Measurements from ENCODE around the gene TBC1D2. TPM values are rescaled to one million over a fixed set of nuclear protein-coding genes. Genes with fewer than 3 reads are reported as not detected.

Gene TBC1D2
- total RNA-seq, 1 donor from 2014 or later: 2.7 TPM

DNA sequence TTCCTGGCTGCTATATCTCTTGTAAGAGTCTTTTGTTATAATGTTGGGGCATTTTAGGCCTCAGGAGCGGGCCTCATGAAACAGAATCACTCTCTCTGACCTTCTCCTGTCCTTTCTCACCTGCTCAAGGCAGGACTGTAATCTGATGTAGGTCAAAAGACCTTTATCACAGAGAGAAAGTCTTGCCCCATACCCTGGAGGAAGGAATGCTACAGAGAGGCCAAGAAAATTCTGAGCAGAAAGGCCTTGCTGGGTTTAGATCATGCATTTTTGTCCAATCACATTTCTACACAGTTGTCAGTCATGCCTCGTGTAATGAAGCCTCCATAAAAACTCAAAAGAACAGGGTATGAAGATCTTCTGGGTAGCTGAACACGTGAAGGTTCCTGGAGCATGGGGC, 45.2 kb upstream of the TBC1D2 start:
- H3K9me3 Mint-ChIP-seq: no peaks in the 10 kb centered on the region
- intact Hi-C loops (cut with micrococcal nuclease): no loop called here
- no peaks in the 10 kb centered on the region for H3K4me1 Mint-ChIP-seq
- ChIA-PET CTCF (interaction anchor here (0.8 kb wide), 1 partner anchor 14 kb away, joined by 3 read pairs; no protein-coding TSS in a partner anchor), POLR2A (no interaction called here)
- H3K27me3 Mint-ChIP-seq: peaks cover 3% of the 10 kb centered on the region
- ATAC-seq (ENCODE audit: low read depth): no peak
- H3K36me3 Mint-ChIP-seq (ENCODE audit: low read depth): no peaks in the 10 kb centered on the region
- TF ChIP-seq, protein P1, sequence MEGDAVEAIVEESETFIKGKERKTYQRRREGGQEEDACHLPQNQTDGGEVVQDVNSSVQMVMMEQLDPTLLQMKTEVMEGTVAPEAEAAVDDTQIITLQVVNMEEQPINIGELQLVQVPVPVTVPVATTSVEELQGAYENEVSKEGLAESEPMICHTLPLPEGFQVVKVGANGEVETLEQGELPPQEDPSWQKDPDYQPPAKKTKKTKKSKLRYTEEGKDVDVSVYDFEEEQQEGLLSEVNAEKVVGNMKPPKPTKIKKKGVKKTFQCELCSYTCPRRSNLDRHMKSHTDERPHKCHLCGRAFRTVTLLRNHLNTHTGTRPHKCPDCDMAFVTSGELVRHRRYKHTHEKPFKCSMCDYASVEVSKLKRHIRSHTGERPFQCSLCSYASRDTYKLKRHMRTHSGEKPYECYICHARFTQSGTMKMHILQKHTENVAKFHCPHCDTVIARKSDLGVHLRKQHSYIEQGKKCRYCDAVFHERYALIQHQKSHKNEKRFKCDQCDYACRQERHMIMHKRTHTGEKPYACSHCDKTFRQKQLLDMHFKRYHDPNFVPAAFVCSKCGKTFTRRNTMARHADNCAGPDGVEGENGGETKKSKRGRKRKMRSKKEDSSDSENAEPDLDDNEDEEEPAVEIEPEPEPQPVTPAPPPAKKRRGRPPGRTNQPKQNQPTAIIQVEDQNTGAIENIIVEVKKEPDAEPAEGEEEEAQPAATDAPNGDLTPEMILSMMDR (IDR thresholded peaks at IDR 0.05): no peak
- H3K27ac Mint-ChIP-seq: no peak overlapping the region
- no peak for DNase-seq
- no peak overlapping the region for H3K4me3 Mint-ChIP-seq

DNA sequence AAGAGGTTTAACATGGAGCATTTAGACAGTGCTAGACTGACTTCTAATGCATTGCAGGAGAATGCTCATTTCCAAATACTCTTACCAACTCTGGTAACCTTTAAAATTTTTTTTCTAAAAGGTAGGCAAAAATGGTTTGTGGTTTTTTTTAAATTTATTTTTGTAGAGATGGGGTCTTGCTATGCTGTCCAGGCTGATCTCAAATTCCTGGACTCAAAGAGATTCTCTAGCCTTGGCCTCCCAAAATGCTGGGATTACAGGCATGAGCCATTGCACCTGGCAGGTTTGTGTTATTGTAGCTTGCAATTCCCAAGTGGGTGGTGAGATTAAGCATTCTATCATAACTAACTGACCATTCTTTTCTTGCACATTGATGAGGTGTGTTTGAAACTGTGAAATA, 43.0 kb upstream of the TBC1D2 start:
- H3K4me3 Mint-ChIP-seq: no peak overlapping the region
- peaks cover 7% of the 10 kb centered on the region for H3K27me3 Mint-ChIP-seq
- no peaks in the 10 kb centered on the region for H3K36me3 Mint-ChIP-seq (ENCODE audit: low read depth)
- ChIA-PET POLR2A (no interaction called here), CTCF (interaction anchor here (1.4 kb wide), 1 partner anchor 17 kb away, joined by 4 read pairs; no protein-coding TSS in a partner anchor)
- H3K27ac Mint-ChIP-seq: no peak overlapping the region
- ATAC-seq (ENCODE audit: low read depth): no peak
- no peaks in the 10 kb centered on the region for H3K9me3 Mint-ChIP-seq
- intact Hi-C loops (cut with micrococcal nuclease): no loop called here
- TF ChIP-seq, protein P1 (IDR thresholded peaks at IDR 0.05): no peak
- no peaks in the 10 kb centered on the region for H3K4me1 Mint-ChIP-seq
- no peak for DNase-seq

DNA sequence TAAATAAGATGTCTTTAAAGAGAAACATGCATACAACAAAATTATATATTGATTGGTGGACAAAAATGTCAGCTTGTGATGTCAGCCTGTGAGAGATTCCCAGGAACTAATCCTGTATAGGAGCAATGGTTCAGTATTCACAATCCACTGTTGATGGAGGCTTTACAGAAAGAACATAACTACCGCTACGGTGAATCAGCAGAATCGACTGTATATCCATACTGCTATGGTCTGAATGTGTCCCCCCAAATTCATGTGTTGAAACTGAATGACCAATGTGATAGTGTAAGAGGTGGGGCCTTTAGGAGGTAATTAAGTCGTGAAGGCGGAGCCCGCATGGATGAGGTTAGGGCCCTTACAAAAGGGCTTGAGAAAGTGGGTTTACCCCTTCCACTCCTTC, 40.4 kb upstream of the TBC1D2 start:
- Mint-ChIP-seq H3K36me3 (ENCODE audit: low read depth) (no peaks in the 10 kb centered on the region), H3K27me3 (peaks cover 7% of the 10 kb centered on the region), H3K4me3 (no peak overlapping the region), H3K4me1 (no peaks in the 10 kb centered on the region), H3K9me3 (no peaks in the 10 kb centered on the region), H3K27ac (no peak overlapping the region)
- intact Hi-C loops (cut with micrococcal nuclease): no loop called here
- CTCF ChIA-PET: no interaction called here
- POLR2A ChIA-PET: no interaction called here
- DNase-seq (no peak), ATAC-seq (ENCODE audit: low read depth) (no peak)
- TF ChIP-seq, protein P1 (IDR thresholded peaks at IDR 0.05): no peak

DNA sequence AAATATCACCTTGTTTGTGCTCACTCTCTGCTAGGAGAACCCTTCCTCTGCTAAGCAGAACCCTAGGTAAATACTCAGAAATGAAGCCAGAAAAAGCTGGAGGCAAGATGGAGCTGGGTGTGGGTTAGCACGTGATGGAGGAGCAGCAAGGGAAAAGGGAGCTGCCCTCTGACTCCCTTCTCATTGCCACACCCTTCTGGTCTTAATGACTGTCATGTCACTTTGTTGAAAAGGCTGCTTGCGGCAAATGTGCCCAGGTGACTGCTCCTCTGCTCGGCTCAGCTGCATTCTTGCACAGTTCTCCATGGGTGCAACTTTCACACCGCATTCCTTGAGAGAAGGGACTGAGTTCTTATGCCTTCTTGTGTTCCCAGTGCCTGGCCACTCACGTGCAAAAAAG, 36.4 kb upstream of the TBC1D2 start:
- TF ChIP-seq, protein P1 (IDR thresholded peaks at IDR 0.05): no peak
- intact Hi-C loops (cut with micrococcal nuclease): no loop called here
- H3K27me3 Mint-ChIP-seq: peaks cover 12% of the 10 kb centered on the region

DNA sequence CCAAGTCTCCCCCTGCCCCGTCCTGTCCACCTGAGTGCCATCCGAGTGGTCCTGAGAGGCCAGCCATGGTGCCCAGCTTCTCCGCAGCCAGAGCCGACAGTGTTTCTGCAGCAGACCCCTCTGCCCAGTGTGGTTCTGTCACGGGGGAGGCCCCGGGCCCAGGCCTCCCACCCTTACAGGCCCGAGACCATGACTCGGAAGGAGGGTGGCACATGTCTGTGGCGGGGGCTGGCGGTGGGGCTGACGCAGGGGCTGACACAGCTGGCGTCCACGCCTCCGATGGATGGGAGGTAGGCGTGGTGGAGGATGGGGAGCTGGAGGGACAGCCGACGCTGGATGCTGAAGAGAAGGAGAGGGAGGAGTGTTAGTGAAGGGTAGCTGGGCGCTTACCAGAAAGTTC, 35.0 kb upstream of the TBC1D2 start:
- no peaks in the 10 kb centered on the region for H3K36me3 Mint-ChIP-seq (ENCODE audit: low read depth)
- CTCF ChIA-PET: no interaction called here

More for the DNA sequence above, 36.4 kb upstream of the TBC1D2 start:
- H3K4me3 Mint-ChIP-seq: no peak overlapping the region
- H3K36me3 Mint-ChIP-seq (ENCODE audit: low read depth): no peaks in the 10 kb centered on the region
- no peaks in the 10 kb centered on the region for H3K4me1 Mint-ChIP-seq
- DNase-seq (no peak), ATAC-seq (ENCODE audit: low read depth) (no peak)
- H3K27ac Mint-ChIP-seq: no peak overlapping the region
- POLR2A ChIA-PET: no interaction called here
- CTCF ChIA-PET: no interaction called here
- H3K9me3 Mint-ChIP-seq: no peaks in the 10 kb centered on the region

More for the DNA sequence above, 35.0 kb upstream of the TBC1D2 start:
- peaks cover 9% of the 10 kb centered on the region for H3K27me3 Mint-ChIP-seq
- no peaks in the 10 kb centered on the region for H3K4me1 Mint-ChIP-seq
- no peak overlapping the region for H3K27ac Mint-ChIP-seq
- ATAC-seq (ENCODE audit: low read depth) (no peak), DNase-seq (no peak)
- TF ChIP-seq, protein P1 (IDR thresholded peaks at IDR 0.05): no peak
- H3K4me3 Mint-ChIP-seq: no peak overlapping the region
- H3K9me3 Mint-ChIP-seq: no peaks in the 10 kb centered on the region
- intact Hi-C loops (cut with micrococcal nuclease): no loop called here
- POLR2A ChIA-PET: no interaction called here
